ENCODE measurements around the gene LEKR1.

The LEKR1 gene

GRCh38 chr3:157087780-157088600, 261.8 kb downstream of the LEKR1 start:
- ChIA-PET CTCF (interaction anchor here (0.6 to 1.8 kb wide), 3 partner anchors 42 to 290 kb away, joined by 3 to 7 read pairs (median 4); no protein-coding TSS in a partner anchor), POLR2A (interaction anchor here (0.5 to 4.8 kb wide), 15 partner anchors 9 to 561 kb away, joined by 3 to 51 read pairs (median 8); partner anchors contain the start of genes SSR3 and TIPARP)
- no peak for DNase-seq (ENCODE audit: extremely low spot score)
- TF ChIP-seq SUZ12 (IDR thresholded peaks at IDR 0.05) = no peak
- no peak for TF ChIP-seq HDGF (IDR thresholded peaks at IDR 0.05; ENCODE audit: borderline replicate concordance)
- TF ChIP-seq FOXM1 (IDR thresholded peaks at IDR 0.05; ENCODE audit: borderline replicate concordance) = no peak
- no peak for TF ChIP-seq BHLHE40 (IDR thresholded peaks at IDR 0.05; ENCODE audit: borderline replicate concordance)
- no peak for TF ChIP-seq SP1 (IDR thresholded peaks at IDR 0.05)
- no peak for TF ChIP-seq ZNF384 (IDR thresholded peaks at IDR 0.05)
- TF ChIP-seq, protein P1, sequence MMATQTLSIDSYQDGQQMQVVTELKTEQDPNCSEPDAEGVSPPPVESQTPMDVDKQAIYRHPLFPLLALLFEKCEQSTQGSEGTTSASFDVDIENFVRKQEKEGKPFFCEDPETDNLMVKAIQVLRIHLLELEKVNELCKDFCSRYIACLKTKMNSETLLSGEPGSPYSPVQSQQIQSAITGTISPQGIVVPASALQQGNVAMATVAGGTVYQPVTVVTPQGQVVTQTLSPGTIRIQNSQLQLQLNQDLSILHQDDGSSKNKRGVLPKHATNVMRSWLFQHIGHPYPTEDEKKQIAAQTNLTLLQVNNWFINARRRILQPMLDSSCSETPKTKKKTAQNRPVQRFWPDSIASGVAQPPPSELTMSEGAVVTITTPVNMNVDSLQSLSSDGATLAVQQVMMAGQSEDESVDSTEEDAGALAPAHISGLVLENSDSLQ (IDR thresholded peaks at IDR 0.05) = no peak
- no peak for TF ChIP-seq NFRKB (IDR thresholded peaks at IDR 0.05)
- no peak for TF ChIP-seq TARDBP (IDR thresholded peaks at IDR 0.05)
- TF ChIP-seq ARNT (IDR thresholded peaks at IDR 0.05) = no peak
- no peak for TF ChIP-seq FOXK2 (IDR thresholded peaks at IDR 0.05)
- no peak for TF ChIP-seq LEF1 (IDR thresholded peaks at IDR 0.05; ENCODE audit: borderline replicate concordance)
- no peak for TF ChIP-seq L3MBTL2 (conservative IDR thresholded peaks at IDR 0.05)
- TF ChIP-seq CTBP1 (IDR thresholded peaks at IDR 0.05; ENCODE audit: borderline replicate concordance) = no peak
- no peak for TF ChIP-seq ELF4 (IDR thresholded peaks at IDR 0.05)
- no peak for TF ChIP-seq FOXA1 (IDR thresholded peaks at IDR 0.05)

- ChIA-PET CTCF (interaction anchor here (0.6 to 1.8 kb wide), 5 partner anchors 23 to 576 kb away, joined by 3 to 7 read pairs (median 3); no protein-coding TSS in a partner anchor), POLR2A (interaction anchor here (0.5 to 4.8 kb wide), 27 partner anchors 8 to 564 kb away, joined by 3 to 51 read pairs (median 4); partner anchors contain the start of genes SSR3 and TIPARP)
- peak; percentile 98 for DNase-seq (ENCODE audit: extremely low spot score)
- no peak for TF ChIP-seq CTBP1 (IDR thresholded peaks at IDR 0.05; ENCODE audit: borderline replicate concordance)
- peak; percentile 95 for TF ChIP-seq L3MBTL2 (conservative IDR thresholded peaks at IDR 0.05)
Measured at GRCh38 chr3:157088601-157089454, 262.7 kb downstream of the LEKR1 start.

GRCh38 chr3:157089455-157090221, 263.5 kb downstream of the LEKR1 start:
- ChIA-PET CTCF (interaction anchor here (0.6 to 1.5 kb wide), 3 partner anchors 48 to 577 kb away, joined by 3 to 7 read pairs (median 3); no protein-coding TSS in a partner anchor), POLR2A (interaction anchor here (0.6 to 4.8 kb wide), 25 partner anchors 7 to 565 kb away, joined by 3 to 51 read pairs (median 4); partner anchors contain the start of genes SSR3 and TIPARP)
- TF ChIP-seq L3MBTL2 (conservative IDR thresholded peaks at IDR 0.05) (no peak), FOXM1 (IDR thresholded peaks at IDR 0.05; ENCODE audit: borderline replicate concordance) (no peak), ELF4 (IDR thresholded peaks at IDR 0.05) (no peak), SP1 (IDR thresholded peaks at IDR 0.05) (no peak), FOXK2 (IDR thresholded peaks at IDR 0.05) (no peak), CTBP1 (IDR thresholded peaks at IDR 0.05; ENCODE audit: borderline replicate concordance) (no peak), BHLHE40 (IDR thresholded peaks at IDR 0.05; ENCODE audit: borderline replicate concordance) (no peak), LEF1 (IDR thresholded peaks at IDR 0.05; ENCODE audit: borderline replicate concordance) (no peak), SUZ12 (IDR thresholded peaks at IDR 0.05) (no peak), ARNT (IDR thresholded peaks at IDR 0.05) (no peak), FOXA1 (IDR thresholded peaks at IDR 0.05) (no peak)
- TF ChIP-seq, protein P1 (IDR thresholded peaks at IDR 0.05) = no peak
- no peak for DNase-seq (ENCODE audit: extremely low spot score)

DNA sequence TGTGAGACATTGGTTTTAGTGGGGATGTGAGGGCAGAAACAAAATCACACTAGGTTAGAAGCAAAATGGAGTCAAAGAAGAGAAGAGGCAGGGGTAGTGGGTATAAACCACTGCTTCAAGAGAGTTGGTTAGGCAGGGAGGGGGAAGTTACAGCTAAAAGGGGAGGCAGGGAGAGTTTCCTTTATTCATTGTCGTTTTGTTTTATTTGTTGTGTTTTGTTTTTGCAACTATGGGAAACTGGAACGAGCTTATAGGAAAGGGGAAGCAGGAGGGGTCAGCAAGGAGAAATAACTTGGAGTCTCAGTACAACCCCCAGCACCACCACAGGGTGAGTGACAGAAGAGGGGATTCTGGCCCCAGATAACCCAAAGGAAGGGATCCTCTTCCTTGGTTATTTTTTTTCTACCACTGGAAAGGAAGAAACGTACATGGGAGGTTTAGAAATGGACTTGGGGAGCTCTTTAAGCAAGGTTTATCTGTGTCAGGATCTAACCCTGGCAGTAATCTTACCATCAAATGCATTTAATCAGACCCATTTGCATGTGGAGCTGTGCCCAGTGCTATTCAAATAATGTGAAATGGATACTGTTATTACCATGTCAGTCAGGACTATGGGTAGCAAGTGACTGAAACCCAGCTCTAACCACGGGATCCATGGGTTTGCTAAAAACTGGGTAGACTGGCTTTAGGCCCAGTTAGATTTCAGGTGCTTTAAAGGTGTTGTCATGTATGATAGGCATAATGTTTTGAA, 265.1 kb downstream of the LEKR1 start:
- ChIA-PET POLR2A (no interaction called here), CTCF (interaction anchor here (0.6 kb wide), 1 partner anchor 551 kb away, joined by 5 read pairs; no protein-coding TSS in a partner anchor)
- TF ChIP-seq FOXK2 (IDR thresholded peaks at IDR 0.05) (no peak), ZNF384 (IDR thresholded peaks at IDR 0.05) (no peak), FOXM1 (IDR thresholded peaks at IDR 0.05; ENCODE audit: borderline replicate concordance) (no peak), ARNT (IDR thresholded peaks at IDR 0.05) (no peak), SP1 (IDR thresholded peaks at IDR 0.05) (no peak), L3MBTL2 (conservative IDR thresholded peaks at IDR 0.05) (no peak), CTBP1 (IDR thresholded peaks at IDR 0.05; ENCODE audit: borderline replicate concordance) (no peak), HDGF (IDR thresholded peaks at IDR 0.05; ENCODE audit: borderline replicate concordance) (no peak), ELF4 (IDR thresholded peaks at IDR 0.05) (no peak), TARDBP (IDR thresholded peaks at IDR 0.05) (no peak), BHLHE40 (IDR thresholded peaks at IDR 0.05; ENCODE audit: borderline replicate concordance) (no peak), LEF1 (IDR thresholded peaks at IDR 0.05; ENCODE audit: borderline replicate concordance) (no peak), NFRKB (IDR thresholded peaks at IDR 0.05) (no peak), FOXA1 (IDR thresholded peaks at IDR 0.05) (no peak), SUZ12 (IDR thresholded peaks at IDR 0.05) (no peak)
- TF ChIP-seq, protein P1 (IDR thresholded peaks at IDR 0.05) = no peak
- no peak for DNase-seq (ENCODE audit: extremely low spot score)

Measured in HEK293T (cell line).